Cardiac muscle cell (in vitro differentiated cells and primary cell): ENCODE measurements around the gene FERD3L. TPM values are rescaled to one million over a fixed set of nuclear protein-coding genes. Genes with fewer than 3 reads are reported as not detected.

Experiments used
- DNase-seq, 2 donors: peaks; one replicate each; pipeline versions ENCODE4 v3.0.0 to v3.0.0-alpha.2; 2010 to 2017; ENCODE audit warnings: low read depth in 1 of 2, low spot score in 1 of 2
- H3K27ac ChIP-seq: fragments of 200-600 bp; sonication (generic); 2 replicates; pipeline ENCODE4 v1.5.1; 2016
- H3K27me3 ChIP-seq: fragments of 200-600 bp; sonication (generic); 2 replicates; pipeline ENCODE4 v1.6.0; 2016; ENCODE audit warnings: control low read depth
- H3K36me3 ChIP-seq: fragments of 200-600 bp; sonication (generic); 2 replicates; pipeline ENCODE4 v1.5.1; 2016; ENCODE audit warnings: control low read depth
- H3K4me1 ChIP-seq: fragments of 200-600 bp; sonication (generic); 2 replicates; pipeline ENCODE4 v1.8.1; 2017; ENCODE audit warnings: low read depth, mild to moderate bottlenecking, mixed run types
- H3K4me3 ChIP-seq: fragments of 200-600 bp; sonication (generic); 2 replicates; pipeline ENCODE4 v1.5.1; 2016; ENCODE audit warnings: mild to moderate bottlenecking
- H3K9me3 ChIP-seq: fragments of 200-600 bp; sonication (generic); 2 replicates; pipeline ENCODE4 v1.5.1; 2017; ENCODE audit warnings: low read depth, mild to moderate bottlenecking, control low read depth
- CTCF ChIP-seq: IDR thresholded peaks from 2 replicates; pipeline ENCODE4 v1.5.1; 2012; ENCODE audit warnings: low read depth, mild to moderate bottlenecking, low read length
- polyA plus RNA-seq: library from polyadenylated mRNA; unstranded; fragments of >200 nt; fragmentation: Nextera tagmentation; extraction: Ambion mirVana; gene quantifications from 2 replicates; pipeline ENCODE4 v1.2.1, GENCODE V29; 2016
- total RNA-seq: library from RNA; depleted of rRNA; stranded (reverse); fragments of >200 nt; gene quantifications from 2 replicates; pipeline ENCODE4 v1.2.3, GENCODE V29; 2016

The FERD3L gene
- total and polyA plus RNA-seq, 2 experiments from 2014 or later = not detected

DNA sequence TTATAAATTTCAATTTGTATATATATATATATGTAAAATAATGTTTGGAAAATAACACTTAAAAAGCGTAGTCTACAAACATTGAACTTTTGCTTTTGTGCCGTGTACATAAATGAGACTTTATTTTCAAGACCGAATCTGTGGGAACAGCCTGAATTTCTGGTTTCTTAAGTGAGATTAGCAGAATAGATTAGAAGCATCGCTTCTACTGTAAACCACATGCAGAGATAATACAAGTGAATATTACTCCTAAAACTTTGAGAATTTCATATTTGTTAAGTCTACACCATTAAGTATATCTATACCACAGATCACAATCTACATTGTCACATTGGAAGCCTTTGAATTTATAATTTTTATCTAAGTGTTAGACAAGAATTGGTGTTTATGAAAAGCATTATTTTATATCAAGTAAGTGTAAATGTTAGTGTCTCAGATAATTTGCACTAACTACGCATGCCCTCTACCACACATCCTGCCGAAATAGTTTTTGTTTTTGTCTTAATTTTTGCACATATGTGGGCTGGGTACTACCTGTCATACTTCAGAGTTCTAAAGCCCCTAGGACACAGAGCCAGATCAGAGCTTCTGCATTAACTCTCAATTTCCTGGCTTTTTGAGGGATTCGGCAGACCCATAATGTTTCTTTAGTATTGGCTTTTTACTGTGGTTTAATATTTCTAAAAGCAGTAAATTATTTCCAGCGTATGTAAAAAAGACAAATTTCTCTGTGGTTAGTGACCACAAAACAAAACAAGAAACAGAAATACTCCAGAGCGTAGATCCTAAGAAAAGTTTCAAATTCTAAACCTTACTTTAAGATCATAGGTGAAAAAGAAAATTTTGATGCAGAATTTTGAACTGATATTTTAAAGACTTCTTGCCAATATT lies 47.8 kb downstream of the FERD3L start:
- DNase-seq = no peak
- H3K27me3 ChIP-seq = no peaks in the 10 kb centered on the region
- H3K4me1 ChIP-seq = no peaks in the 10 kb centered on the region
- no peak overlapping the region for H3K4me3 ChIP-seq
- H3K36me3 ChIP-seq = no peaks in the 10 kb centered on the region
- no peak for TF ChIP-seq CTCF
- no peak overlapping the region for H3K27ac ChIP-seq
- H3K9me3 ChIP-seq = no peaks in the 10 kb centered on the region

DNA sequence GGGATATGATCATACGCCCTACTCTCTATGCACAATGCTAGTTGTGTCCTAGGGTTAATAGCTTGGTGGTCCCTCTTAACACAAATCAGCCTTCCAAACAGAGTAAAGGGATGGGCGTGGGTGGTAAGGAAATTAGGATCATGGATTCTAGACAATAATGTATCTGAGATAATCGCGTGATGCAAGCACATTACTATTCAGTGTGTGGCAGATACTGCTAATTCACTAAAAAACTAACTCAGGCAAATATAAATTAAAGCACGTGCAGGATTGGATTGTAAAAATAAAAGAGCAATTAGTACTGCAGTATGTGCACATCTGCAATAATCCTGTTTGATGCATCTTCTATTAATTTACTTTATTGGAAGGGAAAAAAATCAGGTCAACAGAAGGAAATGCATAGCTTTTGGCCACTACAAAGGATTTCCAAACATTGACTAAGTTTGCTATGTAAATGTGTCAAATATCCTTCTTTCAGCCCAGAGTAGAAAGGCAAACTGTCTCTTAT lies 49.8 kb downstream of the FERD3L start:
- Histone ChIP-seq H3K36me3 (no peaks in the 10 kb centered on the region), H3K9me3 (no peaks in the 10 kb centered on the region), H3K27ac (no peak overlapping the region), H3K4me3 (no peak overlapping the region), H3K4me1 (no peaks in the 10 kb centered on the region), H3K27me3 (no peaks in the 10 kb centered on the region)
- DNase-seq = no peak
- TF ChIP-seq CTCF = no peak

Other genes with a start within 250 kb of the FERD3L start
- gene TWIST1, start 27.8 kb downstream of the FERD3L start, total RNA-seq = 43.5 and 44.6 TPM in 2 replicates
- 21.4 and 21.9 TPM in 2 replicates for gene TWIST1, start 27.8 kb downstream of the FERD3L start, polyA plus RNA-seq